GM23248 (cell line): ENCODE results near the gene PSME4. TPM values are rescaled to one million over a fixed set of nuclear protein-coding genes. Genes with fewer than 3 reads are reported as not detected.
A peak's percentile ranks its signal among the peaks of the same experiment; 100 is the strongest.

ENCODE experiments used
- DNase-seq: peaks from one replicate; pipeline ENCODE4 v3.0.0-alpha.2; 2015
- H2AFZ ChIP-seq: fragments of 200-600 bp; sonication (generic); 2 replicates; pipeline ENCODE4 v1.6.1; 2016; ENCODE audit warnings: antibody characterized with exemption
- H3F3A ChIP-seq: fragments of 200-600 bp; sonication (generic); 2 replicates; pipeline ENCODE4 v1.6.1; 2016; ENCODE audit warnings: mild to moderate bottlenecking, antibody characterized with exemption, mixed run types; ENCODE audit not compliant: insufficient read depth
- H3K27ac ChIP-seq: fragments of 200-600 bp; sonication (generic); 2 replicates; pipeline ENCODE4 v1.5.1; 2016; ENCODE audit warnings: mild to moderate bottlenecking
- H3K27me3 ChIP-seq: fragments of 200-600 bp; sonication (generic); replicated peaks from 2 replicates; pipeline ENCODE4 v1.6.1; 2016; ENCODE audit warnings: mild to moderate bottlenecking; ENCODE audit not compliant: insufficient read depth
- H3K36me3 ChIP-seq: fragments of 200-600 bp; sonication (generic); 2 replicates; pipeline ENCODE4 v1.6.1; 2016; ENCODE audit warnings: low read depth, mild to moderate bottlenecking
- H3K4me1 ChIP-seq: fragments of 200-600 bp; sonication (generic); 2 replicates; pipeline ENCODE4 v1.6.1; 2016; ENCODE audit warnings: mild to moderate bottlenecking; ENCODE audit not compliant: insufficient read depth
- H3K4me2 ChIP-seq: fragments of 200-600 bp; sonication (generic); one replicate; pipeline ENCODE4 v1.6.1; 2016; ENCODE audit warnings: mild to moderate bottlenecking; ENCODE audit not compliant: unreplicated experiment
- H3K4me3 ChIP-seq: fragments of 200-600 bp; sonication (generic); 2 replicates; pipeline ENCODE4 v1.5.1; 2016; ENCODE audit warnings: mild to moderate bottlenecking
- H3K79me2 ChIP-seq: fragments of 200-600 bp; sonication (generic); 2 replicates; pipeline ENCODE4 v1.6.1; 2016; ENCODE audit warnings: mild to moderate bottlenecking; ENCODE audit not compliant: insufficient read depth
- H3K9ac ChIP-seq: fragments of 200-600 bp; sonication (generic); 2 replicates; pipeline ENCODE4 v1.6.1; 2016; ENCODE audit warnings: mild to moderate bottlenecking
- H3K9me2 ChIP-seq: fragments of 200-600 bp; sonication (generic); 2 replicates; pipeline ENCODE4 v1.6.1; 2016; ENCODE audit warnings: mixed run types, mild to moderate bottlenecking, moderate library complexity; ENCODE audit not compliant: insufficient read depth
- H3K9me3 ChIP-seq: fragments of 200-600 bp; sonication (generic); one replicate; pipeline ENCODE4 v1.6.1; 2017; ENCODE audit warnings: low read depth
- H4K20me1 ChIP-seq: fragments of 200-600 bp; sonication (generic); 2 replicates; pipeline ENCODE4 v1.6.0; 2016; ENCODE audit not compliant: insufficient read depth
- EZH2 ChIP-seq: fragments of 200-600 bp; sonication (generic); IDR thresholded peaks from 2 replicates; pipeline ENCODE4 v1.6.1; 2018; ENCODE audit warnings: antibody characterized with exemption, mild to moderate bottlenecking; ENCODE audit not compliant: insufficient read depth, poor library complexity, severe bottlenecking
- EZH2phosphoT487 ChIP-seq: fragments of 200-600 bp; sonication (generic); IDR thresholded peaks from 2 replicates; pipeline ENCODE4 v1.6.1; 2018; ENCODE audit warnings: antibody characterized with exemption, moderate library complexity, mild to moderate bottlenecking, low read depth; ENCODE audit not compliant: insufficient read depth
- WGBS, 2 experiments: methylation state at CpG; one replicate each; pipeline ENCODE4 v1.1.6; 2015 to 2017; ENCODE audit warnings: low lambda C conversion rate in 2 of 2, low coverage in 1 of 2; ENCODE audit errors: missing lambda C conversion rate in 2 of 2; 5-methylcytosine and 5-hydroxymethylcytosine counted together
- in situ Hi-C: fragments of 300-500 bp; cut with MboI; formaldehyde crosslinking; loops from 2 replicates; pipeline ENCODE4 v1.15.0; 2020
- polyA plus RNA-seq: library from polyadenylated mRNA; unstranded; fragments of >200 nt; fragmentation: Nextera tagmentation; extraction: Ambion mirVana; gene quantifications from 2 replicates; pipeline ENCODE4 v1.2.1, GENCODE V29; 2016
- total RNA-seq: library from RNA; depleted of rRNA; stranded (reverse); fragments of >200 nt; shearing (Covaris generic); gene quantifications from 2 replicates; pipeline ENCODE4 v1.2.3, GENCODE V29; 2014; rRNA removed

Gene PSME4, protein sequence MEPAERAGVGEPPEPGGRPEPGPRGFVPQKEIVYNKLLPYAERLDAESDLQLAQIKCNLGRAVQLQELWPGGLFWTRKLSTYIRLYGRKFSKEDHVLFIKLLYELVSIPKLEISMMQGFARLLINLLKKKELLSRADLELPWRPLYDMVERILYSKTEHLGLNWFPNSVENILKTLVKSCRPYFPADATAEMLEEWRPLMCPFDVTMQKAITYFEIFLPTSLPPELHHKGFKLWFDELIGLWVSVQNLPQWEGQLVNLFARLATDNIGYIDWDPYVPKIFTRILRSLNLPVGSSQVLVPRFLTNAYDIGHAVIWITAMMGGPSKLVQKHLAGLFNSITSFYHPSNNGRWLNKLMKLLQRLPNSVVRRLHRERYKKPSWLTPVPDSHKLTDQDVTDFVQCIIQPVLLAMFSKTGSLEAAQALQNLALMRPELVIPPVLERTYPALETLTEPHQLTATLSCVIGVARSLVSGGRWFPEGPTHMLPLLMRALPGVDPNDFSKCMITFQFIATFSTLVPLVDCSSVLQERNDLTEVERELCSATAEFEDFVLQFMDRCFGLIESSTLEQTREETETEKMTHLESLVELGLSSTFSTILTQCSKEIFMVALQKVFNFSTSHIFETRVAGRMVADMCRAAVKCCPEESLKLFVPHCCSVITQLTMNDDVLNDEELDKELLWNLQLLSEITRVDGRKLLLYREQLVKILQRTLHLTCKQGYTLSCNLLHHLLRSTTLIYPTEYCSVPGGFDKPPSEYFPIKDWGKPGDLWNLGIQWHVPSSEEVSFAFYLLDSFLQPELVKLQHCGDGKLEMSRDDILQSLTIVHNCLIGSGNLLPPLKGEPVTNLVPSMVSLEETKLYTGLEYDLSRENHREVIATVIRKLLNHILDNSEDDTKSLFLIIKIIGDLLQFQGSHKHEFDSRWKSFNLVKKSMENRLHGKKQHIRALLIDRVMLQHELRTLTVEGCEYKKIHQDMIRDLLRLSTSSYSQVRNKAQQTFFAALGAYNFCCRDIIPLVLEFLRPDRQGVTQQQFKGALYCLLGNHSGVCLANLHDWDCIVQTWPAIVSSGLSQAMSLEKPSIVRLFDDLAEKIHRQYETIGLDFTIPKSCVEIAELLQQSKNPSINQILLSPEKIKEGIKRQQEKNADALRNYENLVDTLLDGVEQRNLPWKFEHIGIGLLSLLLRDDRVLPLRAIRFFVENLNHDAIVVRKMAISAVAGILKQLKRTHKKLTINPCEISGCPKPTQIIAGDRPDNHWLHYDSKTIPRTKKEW (N-terminal part only)
- total RNA-seq (29.3 and 40.1 TPM in 2 replicates), polyA plus RNA-seq (13.7 and 16.2 TPM in 2 replicates)

DNA sequence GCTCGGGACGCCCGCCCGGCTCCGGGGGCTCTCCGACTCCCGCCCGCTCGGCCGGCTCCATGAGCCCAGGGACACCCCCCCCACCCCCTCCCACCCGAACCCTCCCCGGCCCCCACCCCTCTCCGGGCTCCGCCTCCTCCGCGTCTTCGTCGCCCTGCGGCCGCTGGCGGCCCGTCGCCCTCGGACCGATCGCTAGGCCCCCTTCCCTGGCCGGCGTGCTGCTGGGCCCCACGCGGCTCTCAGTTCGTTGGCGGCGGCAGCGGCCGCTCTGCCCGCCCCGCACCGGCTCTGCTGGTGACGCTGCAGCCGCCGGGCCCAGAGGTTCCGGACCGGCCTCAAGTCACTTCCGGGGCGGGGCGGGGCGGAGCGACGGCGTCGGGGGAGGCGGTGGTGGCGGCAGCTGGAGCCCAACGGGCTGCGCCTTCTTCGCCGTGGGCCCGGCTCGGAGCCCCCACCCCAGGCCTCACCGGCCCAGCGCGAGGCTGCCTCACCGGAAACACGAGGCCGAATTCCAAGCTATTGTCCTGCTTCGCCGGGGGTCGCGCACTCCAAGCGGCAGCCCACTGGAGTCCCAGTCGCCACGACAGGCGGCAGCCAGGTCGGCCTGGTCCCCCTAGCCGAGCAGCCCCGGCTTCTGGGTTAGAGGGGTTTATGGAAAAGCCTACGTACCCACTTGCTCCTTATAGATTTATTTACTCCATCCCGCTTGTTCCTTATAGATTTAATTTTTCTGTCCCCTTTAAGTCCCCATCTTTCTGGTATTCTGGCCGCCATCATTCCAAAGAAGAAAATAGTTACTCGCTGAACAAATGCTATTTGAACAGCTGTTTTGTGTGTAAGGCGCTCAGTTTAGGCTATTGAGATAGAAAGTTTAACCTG, at the start of gene PSME4:
PSME4 (minus strand) TSS at position 270 of the 879 bp plus-strand sequence; CDS start at position 61, 209 bp downstream.
- Histone ChIP-seq H2AFZ (peak within 1 kb of the TSS; percentile 81), H3K4me2 (peak within 1 kb of the TSS; percentile 98), H3K4me3 (peak within 1 kb of the TSS; percentile 96), H3K9me3 (no peaks in the 10 kb centered on the region), H3K4me1 (peaks cover 7% of the 10 kb centered on the region), H3K36me3 (peaks cover 2% of the 10 kb centered on the region; the same call in 1 of the 2 replicates), H3F3A (peaks cover 53% of the 10 kb centered on the region), H3K9ac (peak within 1 kb of the TSS; percentile 97), H3K9me2 (no peaks in the 10 kb centered on the region), H3K27me3 (no peaks in the 10 kb centered on the region), H3K27ac (peak within 1 kb of the TSS; percentile 93), H3K79me2 (peaks cover 45% of the 10 kb centered on the region), H4K20me1 (no peaks in the 10 kb centered on the region; the same call in 1 of the 2 replicates)
- WGBS, 2 experiments, result 0 to 2% methylated on average over 40 to 47 of the region's 81 CpGs
- in situ Hi-C loops, result no loop called here
- TF ChIP-seq EZH2phosphoT487 (no peak), EZH2 (no peak)
- peak; percentile 97 for DNase-seq

GRCh38 chr2:54015798-54016699, 45.3 kb upstream of the PSME4 start:
- in situ Hi-C loops, result no loop called here
- WGBS, 2 experiments, result 0 to 3% methylated on average over 1 of the region's 1 CpG

DNA sequence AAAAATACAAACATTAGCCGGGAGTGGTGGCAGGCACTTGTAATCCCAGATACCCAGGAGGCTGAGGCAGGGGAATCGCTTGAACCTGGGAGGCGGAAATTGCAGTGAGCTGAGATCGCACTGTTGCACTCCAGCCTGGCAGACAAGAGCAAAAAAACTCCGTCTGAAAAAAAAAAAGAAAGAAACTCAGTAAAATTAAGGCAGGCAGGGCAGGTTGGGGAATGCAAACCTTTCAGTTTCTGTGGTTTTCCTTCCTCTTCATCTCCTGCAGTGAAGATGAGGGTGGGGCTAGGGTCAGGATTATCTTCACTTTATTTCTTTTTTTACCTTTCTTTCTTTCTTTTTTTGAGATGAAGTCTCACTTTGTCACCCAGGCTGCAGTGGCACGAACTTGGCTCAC, 43.2 kb upstream of the PSME4 start:
- H3K79me2 ChIP-seq, result no peaks in the 10 kb centered on the region; the same call in 1 of the 2 replicates

More at GRCh38 chr2:54015798-54016699, 45.3 kb upstream of the PSME4 start:
- TF ChIP-seq EZH2 (no peak), EZH2phosphoT487 (no peak)
- Histone ChIP-seq H3K27ac (peak overlapping the region; percentile 74), H4K20me1 (no peaks in the 10 kb centered on the region), H3K4me2 (peak overlapping the region; percentile 46), H3K36me3 (peaks cover 6% of the 10 kb centered on the region; the same call in 1 of the 2 replicates), H3K4me1 (peaks cover 17% of the 10 kb centered on the region), H3F3A (peaks cover 21% of the 10 kb centered on the region), H3K9ac (peak overlapping the region; percentile 11; the same call in 1 of the 2 replicates), H3K9me2 (no peaks in the 10 kb centered on the region), H3K79me2 (no peaks in the 10 kb centered on the region; the same call in 1 of the 2 replicates), H3K9me3 (no peaks in the 10 kb centered on the region), H3K4me3 (no peak overlapping the region; the same call in 1 of the 2 replicates), H2AFZ (no peak overlapping the region; the same call in 1 of the 2 replicates), H3K27me3 (no peaks in the 10 kb centered on the region)
- DNase-seq, result peak; percentile 93

More for the DNA sequence above, 43.2 kb upstream of the PSME4 start:
- Histone ChIP-seq H4K20me1 (no peaks in the 10 kb centered on the region), H3K9me2 (no peaks in the 10 kb centered on the region), H3K36me3 (no peaks in the 10 kb centered on the region), H3K9me3 (no peaks in the 10 kb centered on the region), H2AFZ (no peak overlapping the region), H3K4me2 (no peak overlapping the region), H3K9ac (no peak overlapping the region), H3K27me3 (no peaks in the 10 kb centered on the region), H3F3A (peaks cover 23% of the 10 kb centered on the region), H3K4me1 (peaks cover 17% of the 10 kb centered on the region), H3K4me3 (no peak overlapping the region), H3K27ac (no peak overlapping the region)
- TF ChIP-seq EZH2phosphoT487 (no peak), EZH2 (no peak)
- in situ Hi-C loops, result no loop called here
- WGBS, 2 experiments, result 93% methylated on average over 6 of the region's 6 CpGs
- DNase-seq, result no peak
